GM19452 (cell line): Measurements from ENCODE around the gene CSNK1D.

Source experiments
- ATAC-seq: cut with Tn5 transposase; IDR thresholded peaks from one replicate; pipeline ENCODE4 v1.9.1; 2021; ENCODE audit not compliant: unreplicated experiment

Gene CSNK1D

DNA sequence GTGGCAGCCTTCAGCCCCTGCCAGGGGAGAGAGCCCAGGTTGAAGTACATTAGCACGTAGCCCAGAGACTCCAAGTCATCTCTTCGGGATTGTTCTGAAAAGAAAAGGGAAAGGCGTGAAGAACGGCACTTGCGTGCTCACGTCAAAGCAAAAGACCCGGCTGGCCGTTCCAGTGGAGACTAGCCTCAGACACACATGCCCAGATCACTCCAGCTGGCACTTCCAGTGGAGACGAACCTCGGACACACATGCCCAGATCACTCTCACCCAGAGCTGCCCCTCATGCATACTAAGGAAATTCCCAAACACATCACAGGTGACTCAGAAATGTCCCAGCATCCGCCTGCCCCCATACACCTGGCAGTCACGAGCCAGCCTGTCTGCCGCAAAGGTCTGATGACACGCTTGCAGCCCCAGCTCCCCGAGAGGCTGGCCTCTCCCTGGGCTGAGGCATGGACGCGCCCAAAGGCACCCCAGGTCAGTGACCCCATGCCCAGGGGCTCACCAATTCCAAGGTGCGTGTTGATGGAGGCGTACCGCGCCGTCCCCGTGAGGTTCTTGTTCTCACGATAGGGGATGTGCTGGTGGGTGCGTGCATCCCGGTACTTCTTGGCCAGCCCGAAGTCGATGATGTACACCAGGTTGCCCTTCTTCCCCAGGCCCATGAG, 20.9 kb downstream of the CSNK1D start:
- no peak for ATAC-seq

DNA sequence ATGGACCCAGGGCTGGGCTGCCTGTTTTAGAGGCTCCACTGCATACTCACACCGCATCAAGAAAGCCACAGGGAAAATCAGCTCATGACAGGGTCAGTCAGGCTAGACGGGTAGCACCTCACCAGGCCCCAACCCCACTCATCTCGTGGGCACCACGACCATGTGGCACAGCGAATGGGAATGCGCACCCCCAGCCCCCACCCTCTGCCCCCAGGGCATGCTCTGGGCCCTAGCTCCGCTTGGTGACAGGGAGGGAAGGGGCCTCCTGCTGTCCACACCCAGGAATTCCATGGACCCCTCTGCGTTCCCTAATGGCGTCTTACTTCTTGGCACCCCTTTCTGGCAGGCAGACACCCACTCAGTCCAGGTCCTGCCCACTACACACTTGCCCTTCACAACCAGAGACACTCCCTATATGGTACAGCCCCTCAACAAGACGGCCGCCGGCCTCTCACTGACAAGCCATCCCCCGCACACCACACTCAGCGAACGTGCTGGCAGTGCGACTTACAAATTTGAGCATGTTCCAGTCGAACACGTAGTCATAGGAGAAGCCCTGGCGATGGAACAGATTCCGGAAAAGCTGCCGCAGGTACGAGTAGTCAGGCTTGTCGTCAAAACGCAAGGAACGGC, 22.5 kb downstream of the CSNK1D start:
- no peak for ATAC-seq

DNA sequence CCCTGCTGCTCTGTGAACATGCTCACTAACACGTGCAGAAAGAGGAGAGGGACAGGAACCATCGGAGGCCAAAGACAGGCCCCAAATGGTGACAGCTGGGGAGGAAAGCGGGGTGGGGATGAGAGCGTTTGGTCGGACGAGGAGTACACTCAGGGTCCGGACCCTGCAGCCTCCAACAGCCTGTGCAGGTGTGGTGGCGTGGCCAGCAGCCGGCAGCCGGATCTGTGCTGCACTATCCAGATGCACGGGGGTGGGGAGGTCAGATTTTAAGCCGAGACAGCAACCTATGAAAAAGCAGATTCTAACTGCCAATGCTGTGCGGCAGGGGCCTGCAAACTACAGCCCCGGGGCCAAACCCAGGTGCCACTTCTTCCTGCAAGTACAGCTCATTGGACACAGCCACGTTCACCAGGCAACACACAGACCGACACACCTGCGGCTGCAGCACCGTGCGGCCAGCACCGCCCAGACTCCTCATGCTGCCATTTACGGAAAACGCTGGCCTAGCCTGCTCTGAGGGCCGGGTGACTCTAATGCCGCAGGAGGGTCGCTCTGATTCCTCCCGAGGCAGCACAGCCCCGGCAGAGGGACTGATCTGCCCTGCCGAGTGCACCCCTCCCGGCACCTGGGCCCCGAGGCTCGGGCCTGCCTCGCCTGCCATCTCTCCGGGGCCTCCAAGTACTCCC, 23.5 kb downstream of the CSNK1D start:
- ATAC-seq, result no peak

DNA sequence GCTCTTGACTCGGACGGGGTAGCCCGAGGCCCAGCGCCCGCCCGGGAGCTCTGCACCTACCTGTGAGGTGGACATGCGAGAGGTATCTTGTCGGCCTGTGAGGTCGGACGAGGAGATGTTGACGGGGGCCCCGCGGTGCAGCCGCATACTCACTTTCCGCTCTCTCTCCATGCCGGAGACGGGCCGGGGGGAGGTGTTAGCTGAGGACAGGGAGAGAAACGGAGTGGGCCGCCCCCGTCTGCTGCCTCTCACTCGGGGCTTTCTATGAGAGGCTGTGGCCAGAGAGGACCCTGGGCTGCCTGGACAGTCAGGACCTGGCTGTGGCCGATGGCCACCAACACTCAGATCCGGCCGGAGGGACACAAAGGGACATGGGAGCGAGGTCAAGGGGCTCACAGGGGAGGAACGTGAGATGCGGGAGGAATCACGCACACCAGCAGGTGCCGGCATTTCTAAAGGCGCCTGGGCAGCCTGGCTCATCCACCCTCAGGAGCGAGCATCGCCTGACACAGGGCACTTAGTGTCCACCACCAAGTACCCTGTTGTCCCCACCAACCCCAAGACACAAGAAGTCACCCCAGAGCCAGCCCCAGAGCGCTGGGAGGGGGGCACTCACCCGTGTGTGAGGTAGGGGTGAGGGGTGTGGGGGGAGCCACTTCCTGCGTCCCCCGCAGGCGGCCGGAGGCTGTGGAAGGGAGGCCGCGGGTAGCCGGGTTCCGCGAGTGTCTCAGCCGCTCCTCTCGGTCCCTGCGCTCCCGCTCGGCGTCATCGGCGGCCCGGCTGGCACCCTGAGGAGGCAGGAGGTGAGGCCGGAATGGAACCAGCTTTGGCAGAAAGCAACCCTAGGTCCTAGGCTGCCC, 24.5 kb downstream of the CSNK1D start:
- ATAC-seq, result no peak

DNA sequence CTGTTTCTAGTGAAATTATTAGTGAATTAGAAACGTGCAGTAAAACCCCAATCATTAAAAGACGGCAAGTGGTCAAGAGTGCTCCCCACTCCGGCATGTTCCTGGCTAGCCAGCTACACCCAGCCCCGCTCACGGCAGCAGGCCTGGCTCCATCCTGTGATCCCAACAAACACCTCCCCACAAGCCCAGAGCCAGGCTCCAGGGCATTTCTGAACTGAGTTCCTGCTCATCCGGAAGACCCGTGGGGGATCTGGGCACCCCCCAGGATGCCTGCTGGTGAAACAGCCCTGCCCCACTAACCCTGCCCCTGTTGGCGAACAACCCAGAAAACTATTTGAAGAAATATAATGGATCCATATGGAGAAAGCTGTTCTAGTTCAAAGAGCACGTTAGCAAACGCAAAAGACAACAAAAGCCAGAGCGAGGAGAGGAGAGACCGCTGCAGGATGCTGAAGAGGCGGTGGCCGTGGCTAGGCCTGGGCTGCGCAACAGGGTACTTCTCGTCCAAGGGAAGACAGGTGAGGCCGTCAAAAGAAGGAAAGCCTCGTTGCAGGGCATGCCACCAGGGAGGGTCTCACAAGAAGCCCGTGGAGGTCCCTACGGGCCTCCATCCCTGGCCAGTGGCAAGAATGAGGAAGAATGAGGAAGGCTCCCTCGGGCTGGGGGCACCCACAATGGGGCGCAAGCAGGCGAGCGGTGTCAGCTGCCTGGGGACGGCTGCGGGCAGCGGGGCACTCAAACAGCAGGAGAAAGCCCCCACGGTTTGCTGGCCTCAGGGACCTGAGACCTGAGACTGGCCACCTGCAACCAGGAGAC, 25.4 kb downstream of the CSNK1D start:
- no peak for ATAC-seq

DNA sequence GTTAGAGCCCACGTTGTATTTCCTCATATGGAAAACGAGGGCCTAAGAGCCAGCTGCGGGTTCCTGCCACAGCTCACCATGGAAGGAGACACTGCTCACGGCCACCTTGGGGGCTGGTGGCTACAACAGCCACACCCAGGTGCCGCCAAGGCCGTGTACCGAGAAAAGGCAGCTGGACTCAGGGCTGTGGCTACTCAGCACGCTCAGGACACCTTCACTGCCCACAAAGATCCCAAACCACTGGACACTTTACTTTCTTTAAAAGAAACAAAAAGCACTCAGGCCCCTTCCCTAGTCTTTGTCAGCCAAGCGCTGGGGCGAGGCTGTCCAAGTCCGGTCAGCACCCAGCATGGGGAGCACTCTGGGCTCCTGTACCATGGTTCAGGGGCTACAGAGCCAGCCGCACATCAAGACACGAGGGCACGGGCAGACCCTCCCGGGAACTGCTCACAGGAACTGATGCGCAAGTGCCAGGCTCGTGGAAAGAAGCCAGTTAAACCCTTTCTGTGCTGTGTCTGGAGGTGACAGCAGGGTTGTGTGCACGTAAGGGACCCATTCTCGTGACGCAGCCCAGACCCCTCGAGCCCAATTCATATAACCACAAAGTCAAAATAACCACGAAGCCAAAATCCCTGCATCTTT, 26.2 kb downstream of the CSNK1D start:
- ATAC-seq, result no peak

DNA sequence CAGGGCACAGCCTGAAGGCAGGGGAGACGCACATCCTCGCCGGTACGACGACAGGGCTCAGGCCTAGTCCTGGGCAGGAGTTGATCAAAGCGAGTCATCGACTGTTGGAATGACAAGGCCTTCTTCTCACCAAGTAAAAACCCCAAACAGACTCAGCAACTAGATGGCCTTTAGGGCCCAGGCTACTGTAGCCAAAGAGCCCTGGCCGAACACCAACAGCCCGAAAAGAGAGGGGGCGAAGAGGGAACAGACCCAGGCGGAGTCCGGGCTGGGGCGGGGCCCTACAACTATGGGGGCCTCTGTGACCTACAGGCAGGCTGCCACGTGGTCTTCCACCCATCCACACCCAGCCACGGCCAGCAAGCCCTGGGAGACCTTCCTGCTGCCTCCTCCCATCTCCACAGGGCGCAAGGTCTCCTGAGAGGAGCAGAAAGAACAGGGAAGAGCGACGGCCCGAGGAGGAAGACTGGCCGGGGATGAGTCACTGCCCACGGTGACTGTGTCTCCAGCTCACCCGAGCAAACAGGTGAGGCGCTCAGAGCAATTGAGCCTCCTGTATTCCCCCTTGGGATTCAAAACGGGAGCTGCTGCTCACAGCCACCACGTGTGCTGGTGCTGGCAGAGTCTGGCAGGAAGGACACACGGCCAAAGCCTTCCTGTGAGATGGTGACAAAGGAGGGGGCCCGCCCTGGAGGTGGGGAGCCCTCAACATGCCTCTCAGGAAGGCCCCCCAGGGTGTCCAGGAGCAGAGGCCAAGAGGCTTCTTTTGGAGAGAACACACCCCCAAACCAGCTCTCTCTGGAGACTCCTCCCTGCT, 26.9 kb downstream of the CSNK1D start:
- ATAC-seq, result no peak

DNA sequence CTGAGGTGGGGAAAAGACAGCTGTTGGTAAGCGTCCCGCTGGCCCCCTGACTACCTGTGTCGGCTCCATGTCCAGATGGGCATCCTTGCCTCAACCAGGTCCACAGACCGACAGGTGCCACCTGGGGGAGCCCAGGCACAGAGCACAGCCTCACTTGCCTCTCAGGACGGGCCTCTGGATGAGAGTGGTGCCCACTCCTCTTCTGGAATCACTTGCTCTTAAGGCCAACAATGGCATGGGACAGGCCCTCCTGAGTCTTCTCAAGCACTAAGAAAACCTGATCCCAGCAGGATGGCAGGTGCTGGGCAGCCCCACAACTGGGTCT, 27.5 kb downstream of the CSNK1D start:
- no peak for ATAC-seq

DNA sequence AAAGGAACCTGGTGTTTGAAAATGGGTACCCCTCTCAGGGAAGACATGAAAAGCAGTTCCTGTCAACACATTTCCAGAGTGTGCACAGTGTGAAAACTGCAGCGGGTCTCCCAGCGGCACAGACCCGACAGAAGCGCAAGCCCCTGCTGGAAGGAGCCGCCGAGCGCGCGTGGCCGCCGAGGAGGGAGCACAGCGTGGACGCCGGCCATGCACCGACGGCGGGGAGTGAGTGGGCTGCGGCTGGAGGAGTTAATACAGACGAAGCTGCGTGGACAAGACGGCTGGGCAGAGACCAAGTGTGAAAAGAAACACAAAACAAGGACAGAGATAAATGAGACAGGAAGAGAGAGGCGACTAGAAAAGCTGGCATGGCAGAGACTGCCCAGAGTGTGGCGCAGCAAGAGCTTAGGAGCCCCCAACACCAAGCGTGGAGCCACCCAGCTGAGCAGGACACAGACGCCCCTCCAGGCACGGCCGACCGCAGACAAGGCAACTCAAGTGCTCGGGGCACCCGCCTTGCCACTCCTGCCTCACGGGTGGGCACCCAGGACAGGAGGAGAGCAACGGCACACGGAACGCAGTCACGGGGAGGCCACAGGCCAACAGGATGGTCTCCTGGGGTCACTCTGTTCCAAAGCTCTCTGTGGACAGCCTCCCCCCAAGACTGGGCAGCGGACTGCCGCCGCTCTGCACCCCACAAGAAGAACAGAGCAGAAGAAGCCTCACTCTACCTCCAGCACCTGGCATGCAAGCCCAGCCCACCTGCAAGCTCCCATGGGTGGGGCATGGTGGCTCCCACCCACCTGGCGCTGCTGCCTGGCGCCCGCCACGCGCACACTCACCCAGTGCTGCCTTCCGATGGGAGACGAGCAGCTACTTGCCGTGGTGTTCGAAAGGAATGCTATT, 28.1 kb downstream of the CSNK1D start:
- ATAC-seq, result no peak

DNA sequence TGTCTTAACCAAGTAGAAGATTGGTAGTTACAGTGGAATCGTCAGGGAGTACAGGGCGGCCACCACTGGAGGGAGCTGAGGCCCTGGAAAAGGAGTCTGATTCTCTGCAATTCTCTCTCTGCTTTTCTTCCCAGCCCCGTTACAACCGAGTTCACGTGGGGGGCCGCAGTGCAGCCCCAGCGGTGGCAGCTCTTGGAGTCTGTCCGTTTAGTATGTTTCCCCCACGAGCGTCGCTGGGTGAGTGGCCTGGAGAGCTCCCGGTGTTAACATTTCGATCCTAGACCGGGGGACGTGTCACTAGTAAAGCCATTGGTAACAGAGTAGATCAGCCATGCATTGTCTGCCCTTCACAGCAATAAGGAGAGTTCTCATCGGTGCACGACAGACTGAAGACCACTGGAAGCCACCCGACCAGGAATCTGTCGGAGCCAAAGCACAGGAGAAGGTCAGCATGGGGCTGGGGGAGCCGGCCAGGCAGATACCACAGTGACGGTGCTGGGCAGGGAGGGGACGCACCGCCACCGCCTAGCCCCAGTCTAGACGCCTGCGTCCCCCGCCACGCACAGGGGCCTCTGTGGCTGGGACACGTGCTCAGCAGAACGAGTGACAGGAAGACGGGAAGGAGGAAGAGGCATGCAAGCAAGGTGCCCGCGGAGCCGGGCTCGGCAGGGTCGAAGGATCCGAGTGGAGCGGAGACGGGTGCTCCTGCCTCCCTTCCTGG, 28.9 kb downstream of the CSNK1D start:
- no peak for ATAC-seq

DNA sequence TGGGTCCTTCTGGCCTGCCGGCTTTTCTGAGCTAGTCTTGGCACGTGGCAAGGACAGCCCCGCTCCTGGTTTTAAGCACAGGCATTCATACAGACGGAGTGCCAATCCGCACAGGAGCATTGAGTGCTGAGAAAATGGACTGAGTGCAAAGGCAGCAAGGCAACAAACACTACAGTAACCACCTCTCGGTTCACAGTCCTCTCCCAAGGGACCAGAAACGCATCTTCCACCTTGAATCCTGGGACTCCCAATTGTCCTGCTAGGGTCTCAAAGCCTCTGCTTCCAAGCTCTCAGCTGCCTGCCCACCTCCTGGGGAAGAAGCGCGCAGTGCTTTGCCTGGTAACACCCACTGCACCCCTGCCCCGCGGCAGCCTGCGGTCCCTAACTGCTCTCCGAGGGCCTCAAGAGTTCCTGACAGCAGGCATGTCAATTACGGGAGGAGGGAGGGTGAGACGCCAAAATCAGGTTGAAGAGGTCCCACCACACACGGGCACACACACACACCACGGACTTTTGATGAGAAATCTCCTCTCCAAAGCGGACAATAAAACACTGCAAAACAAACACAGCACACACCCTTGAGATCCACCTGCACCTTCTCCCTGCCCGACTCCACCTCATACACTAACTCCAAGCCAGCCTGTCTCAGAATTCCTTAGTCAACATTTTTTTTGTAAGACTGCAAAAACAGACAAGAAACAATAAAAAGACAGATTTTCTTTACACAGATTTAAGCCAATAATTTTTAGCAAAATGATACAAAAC, 29.7 kb downstream of the CSNK1D start:
- no peak for ATAC-seq

DNA sequence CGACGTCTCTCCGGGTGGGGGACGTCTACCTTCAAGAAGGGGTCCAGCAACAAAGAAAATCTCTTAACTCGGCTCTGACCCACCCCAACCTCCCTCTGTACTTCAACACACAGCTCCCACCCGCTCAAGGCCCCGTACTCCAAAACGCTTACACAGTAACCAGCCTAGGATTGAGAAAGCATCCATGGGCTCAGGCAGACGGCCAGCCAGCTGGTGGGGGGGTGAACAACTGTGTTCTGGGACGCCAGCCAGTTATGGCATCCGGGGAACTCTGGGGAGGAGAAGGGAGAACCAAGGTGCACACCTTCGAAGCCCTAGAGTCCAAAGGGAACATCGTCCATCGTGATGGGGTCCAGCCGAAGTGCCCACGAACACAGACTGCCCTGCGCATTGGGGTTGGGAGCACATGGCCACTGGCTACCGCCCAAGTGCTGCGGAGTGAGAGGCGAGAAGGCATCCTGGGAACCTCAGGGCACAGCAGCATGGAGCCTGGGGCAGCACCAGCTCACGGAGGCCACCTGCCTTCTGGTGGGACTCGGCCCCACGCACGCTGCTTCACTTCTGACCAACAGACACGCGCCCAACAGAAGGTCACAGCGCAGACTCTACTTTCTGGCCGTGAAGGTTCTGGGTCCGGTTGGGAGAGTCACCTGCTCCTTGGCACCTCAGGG, 30.4 kb downstream of the CSNK1D start:
- no peak for ATAC-seq

DNA sequence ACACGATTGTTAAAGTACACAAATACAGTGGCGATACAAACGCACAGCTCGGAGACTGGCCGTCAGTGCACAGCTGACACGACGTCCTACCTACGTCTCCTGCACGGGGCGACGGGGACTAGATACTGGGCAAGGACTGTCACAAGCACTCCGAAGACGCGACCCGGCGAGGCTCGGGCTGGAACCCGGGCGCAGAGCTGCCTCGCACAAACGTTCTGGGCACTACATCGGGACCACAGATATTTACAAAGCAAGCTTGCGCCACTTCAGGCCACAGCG, 30.9 kb downstream of the CSNK1D start:
- ATAC-seq, result no peak

DNA sequence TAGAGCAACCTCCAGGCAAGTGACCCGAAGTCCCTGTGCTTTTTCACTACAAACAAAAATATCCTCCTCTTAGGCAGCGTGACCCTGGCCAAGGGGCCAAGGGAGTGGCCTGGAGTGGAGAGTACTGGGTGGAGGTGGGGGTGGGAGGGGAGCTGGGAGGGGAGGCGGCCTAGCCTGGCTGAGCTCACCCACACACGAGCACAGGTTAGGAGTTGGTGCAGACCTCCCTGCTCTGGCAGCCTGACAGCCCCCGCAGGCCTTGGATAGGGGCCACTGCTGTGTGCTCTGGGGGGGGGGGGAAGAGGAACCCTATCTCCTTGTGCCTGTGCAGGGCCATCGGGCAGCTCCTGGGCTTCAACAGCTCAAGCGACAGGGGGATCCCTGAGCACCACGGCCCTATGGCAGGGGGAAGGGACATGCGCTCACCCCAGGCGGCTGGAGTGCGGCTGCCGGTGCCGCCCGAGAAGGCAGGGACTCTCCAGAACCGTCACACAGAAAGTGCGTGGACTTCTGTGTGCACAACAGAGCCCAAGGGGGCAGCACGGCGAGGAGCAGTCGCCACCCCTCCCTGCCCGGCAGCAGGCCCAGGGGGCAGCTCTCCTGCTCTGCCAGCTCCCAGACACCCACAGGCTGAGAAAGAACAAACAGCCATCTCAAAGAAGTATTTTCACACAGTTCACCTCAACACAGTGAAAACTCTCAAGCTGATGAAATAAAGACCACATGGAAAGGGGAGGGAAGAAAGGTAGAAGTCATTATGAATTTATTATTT, 31.4 kb downstream of the CSNK1D start:
- no peak for ATAC-seq

DNA sequence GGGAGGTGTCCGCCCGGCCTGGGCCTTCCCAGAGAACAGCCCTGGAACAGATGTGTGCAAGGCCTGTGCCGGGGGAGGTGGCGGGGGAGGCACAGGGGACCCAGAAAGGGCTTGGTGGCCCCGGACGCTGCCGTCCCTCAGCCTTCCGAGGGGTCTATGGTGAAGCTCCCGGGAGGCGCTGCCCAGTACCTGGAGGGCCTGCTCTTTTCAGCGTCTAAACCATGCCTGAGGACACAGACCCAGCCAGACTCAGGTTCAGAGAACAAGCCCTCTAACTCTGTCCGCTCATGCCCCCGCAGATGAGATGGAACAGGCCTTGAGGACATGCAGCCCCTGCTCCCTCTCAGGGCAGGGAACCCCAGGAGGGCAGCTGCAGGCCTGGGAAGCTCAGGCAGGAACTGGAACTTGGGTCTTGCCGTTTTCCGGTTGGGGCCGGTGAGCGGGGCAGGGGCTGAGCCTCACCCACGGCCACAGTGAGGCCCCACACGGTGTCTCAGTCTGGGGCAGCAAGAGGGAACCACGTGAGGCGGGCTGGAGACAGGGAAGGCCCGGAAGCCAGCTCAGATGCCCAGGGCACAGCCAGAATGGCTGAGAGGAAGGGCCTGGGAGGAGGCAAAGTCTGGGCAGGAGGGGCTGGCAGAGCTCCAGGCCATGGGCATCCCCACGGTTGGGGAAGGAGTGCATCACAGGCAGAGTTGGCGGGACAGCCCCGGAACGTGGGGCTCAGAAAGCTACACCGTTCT, 32.1 kb downstream of the CSNK1D start:
- no peak for ATAC-seq
